ENCODE results near the gene MT1HL1. TPM values are rescaled to one million over a fixed set of nuclear protein-coding genes. Genes with fewer than 3 reads are reported as not detected.
"Not testable (repeated sequence)": the region's sequence is repeated elsewhere in the genome, so short reads cannot be mapped to it uniquely, and the experiment has no call there.

Gene MT1HL1
- polyA plus RNA-seq, 4 donors = 0.71 TPM; not detected in 3

DNA sequence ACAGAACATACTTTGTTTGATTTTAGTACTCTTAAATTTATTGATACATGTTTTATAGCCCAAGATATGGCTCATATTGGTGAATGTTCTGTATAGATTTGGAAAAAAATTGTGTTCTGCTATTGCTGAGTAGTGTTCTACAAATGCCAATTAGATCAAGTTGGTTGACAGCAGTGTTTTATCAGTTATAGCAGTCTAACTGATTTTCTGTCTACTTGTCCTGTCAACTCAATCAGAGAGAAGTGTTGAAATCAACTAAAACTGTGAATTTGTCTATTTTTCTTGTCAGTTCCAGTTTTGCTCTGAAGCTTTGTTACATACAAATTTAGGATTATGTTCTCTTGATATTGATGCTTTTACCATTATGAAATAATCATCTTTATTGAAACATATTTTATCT lies 14.7 kb upstream of the MT1HL1 start:
- DNase-seq (ENCODE audit: low read depth in 4 of 4, low spot score in 3 of 4) = no peak

- no peak for DNase-seq (ENCODE audit: low read depth in 4 of 4, low spot score in 3 of 4)
Observed at GRCh38 chr1:237016626-237017025, 12.4 kb upstream of the MT1HL1 start.

DNA sequence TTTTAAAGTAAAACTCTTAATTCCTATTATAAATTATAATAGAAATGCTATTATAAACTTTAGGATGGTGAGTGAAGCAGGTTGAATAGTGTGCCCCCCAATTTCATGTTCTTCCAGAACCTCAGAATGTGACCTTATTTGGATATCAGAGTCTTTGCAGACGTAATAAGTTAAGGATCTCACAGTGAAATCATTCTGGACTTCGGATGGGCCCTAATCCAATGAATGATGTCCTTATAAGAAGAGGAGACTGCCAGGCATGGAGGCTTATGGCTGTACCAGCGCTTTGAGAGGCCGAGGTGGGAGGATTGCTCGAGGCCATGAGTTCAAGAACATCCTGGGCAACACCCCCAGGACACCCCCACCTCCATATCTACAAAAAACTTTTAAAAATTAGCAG lies 9.4 kb upstream of the MT1HL1 start:
- DNase-seq (ENCODE audit: low read depth in 4 of 4, low spot score in 3 of 4) = no peak

DNA sequence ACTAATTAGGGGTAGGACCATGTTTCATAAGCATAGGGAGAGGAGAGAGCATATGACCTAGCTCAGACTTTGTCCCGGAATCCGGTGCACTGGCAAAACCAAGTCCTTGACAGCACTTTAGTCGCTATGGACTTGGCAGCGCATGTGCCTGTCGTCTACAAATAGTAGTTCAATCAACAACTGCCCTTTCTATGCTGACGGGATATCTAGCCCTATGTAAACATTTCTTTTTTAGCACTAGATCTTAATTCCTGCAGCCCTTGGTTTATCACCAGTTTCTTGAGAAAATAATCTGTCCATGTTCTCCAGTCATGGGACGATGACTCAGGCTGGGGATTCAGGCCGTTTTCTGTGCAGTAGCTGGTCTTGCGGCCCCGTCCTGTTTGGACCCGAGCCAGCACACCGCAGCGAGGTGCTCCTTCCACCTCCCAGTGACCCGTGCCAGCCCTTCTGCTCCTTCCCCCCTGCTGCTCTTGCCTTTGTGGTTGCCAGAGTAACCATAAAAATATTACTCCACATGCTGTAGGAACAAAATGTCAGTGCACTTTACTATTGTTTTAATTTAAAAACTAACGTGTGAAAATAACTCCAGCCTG lies 8.6 kb upstream of the MT1HL1 start:
- DNase-seq (ENCODE audit: low read depth in 4 of 4, low spot score in 3 of 4) = no peak

- DNase-seq (ENCODE audit: low read depth in 4 of 4, low spot score in 3 of 4) = no peak
Observed at GRCh38 chr1:237012361-237012760, 8.1 kb upstream of the MT1HL1 start.

DNA sequence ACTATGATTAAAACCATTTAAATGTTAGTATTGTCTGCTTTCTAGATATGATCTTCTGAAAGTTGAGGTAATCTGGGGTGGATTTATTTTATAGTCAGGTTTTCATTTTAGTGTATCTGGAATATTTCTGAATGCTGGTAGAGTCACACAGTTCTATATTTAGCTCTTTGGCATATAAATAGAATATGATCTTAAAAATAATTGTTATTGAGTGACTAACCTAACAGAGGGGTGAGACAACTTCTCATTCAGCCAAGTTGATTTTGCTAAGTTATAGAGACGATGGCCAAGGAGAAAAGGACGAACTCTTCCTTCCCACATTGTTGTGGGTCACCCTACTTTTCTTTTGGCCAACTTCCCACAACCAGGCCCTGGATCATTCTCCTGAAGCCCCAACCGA lies 7.2 kb upstream of the MT1HL1 start:
- DNase-seq (ENCODE audit: low read depth in 4 of 4, low spot score in 3 of 4) = no peak

DNA sequence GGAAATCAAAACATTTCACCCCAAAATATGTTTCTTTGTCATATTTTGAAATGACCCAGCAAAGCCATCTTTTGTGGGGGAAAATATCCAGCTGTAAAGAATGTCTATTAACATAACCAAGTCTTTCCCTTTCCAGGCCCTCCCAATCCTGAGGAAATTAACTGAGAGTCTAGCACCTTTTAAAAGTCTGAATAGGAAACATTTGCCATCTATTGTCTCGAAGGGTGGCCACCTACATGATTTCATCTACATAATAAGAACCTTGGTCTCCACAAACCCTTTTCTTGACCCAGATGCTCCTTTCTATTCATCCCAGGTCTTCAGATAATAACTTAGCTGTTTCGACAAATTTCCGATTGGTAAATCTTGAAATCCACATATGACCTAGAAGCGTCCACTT lies 5.4 kb upstream of the MT1HL1 start:
- DNase-seq (ENCODE audit: low read depth in 4 of 4, low spot score in 3 of 4) = no peak

GRCh38 chr1:237007147-237007881 lies 3.1 kb upstream of the MT1HL1 start:
- DNase-seq (ENCODE audit: low read depth in 4 of 4, low spot score in 3 of 4) = no peak

GRCh38 chr1:237005674-237006073 lies 1.4 kb upstream of the MT1HL1 start:
- no peak for DNase-seq (ENCODE audit: low read depth in 4 of 4, low spot score in 3 of 4)

DNA sequence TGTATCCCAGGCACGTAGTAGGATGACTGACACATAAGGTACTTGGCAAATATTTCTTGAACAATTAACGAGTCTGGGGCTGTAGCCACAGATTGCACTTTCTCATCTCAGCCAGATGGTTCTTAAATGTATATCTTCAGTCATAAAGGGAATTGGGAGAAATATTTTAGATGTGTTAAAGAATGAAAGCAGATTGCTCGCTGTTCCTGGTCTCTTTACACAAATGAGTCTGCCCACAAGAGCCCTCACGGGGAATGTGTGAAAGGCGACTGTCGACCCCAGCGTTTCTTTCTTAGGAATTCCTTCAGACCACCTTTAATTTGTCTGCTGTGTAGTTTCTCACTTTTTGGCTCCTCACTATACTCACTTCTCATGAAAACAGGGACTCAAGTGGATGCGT lies 725 bp downstream of the MT1HL1 start:
- no peak for DNase-seq (ENCODE audit: low read depth in 4 of 4, low spot score in 3 of 4)

DNA sequence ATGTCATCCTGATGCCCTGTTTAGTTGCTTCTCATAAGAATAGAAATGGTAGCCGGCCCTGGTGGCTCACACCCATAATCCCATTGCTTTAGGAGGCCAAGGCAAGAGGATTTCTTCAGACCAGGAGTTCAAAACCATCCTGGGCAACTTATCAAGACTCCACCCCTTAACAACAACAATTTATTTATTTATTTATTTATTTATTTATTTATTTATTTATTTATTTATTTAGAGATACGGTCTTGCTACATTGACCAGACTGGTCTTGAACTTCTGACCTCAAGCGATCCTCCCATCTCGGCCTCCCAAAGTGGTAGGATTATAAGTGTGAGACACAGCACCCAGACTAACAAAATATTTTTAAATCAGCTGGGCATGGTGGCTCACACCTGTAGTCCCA lies 4.0 kb downstream of the MT1HL1 start:
- no peak for DNase-seq (ENCODE audit: low read depth in 4 of 4, low spot score in 3 of 4)

DNA sequence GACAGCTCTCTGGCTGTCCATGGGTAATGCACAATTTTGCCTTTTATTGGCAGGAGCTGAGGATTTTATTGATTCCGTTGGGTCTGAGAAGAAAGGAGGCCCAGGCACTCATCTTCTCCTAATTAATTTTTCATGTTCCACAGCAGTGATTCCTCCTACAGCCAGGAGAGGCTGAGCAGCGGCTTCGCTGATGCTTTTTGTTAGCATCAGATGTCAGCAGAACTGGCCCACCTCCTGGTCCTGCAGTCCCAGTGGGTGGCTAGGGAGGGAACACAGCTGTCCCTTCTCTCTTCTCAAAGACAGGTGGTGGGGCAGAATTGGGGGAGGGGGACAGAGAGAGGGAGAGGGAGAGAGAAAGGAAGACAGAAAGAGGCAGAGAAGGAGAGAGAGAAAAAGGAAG lies 5.7 kb downstream of the MT1HL1 start:
- no peak for DNase-seq (ENCODE audit: low read depth in 4 of 4, low spot score in 3 of 4)

DNA sequence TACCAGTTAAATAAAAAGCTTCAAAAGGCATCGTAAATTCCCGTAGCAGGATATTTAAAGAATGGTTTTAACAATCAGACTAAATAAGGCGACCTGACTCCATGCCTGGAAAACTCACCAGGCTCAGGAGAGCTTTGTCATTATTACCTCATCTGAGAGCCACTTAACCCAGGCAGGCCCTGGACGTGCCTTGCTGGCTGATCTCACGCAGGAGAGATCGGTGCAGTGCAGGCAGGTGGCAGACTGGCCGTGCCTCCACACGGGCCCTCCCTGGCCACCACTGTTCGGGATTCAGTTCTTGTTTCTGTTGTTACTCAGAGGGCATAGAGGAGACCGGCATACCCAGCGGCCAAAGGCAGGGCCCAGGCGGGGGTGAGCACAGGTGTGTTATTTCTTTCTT lies 6.4 kb downstream of the MT1HL1 start:
- no peak for DNase-seq (ENCODE audit: low read depth in 4 of 4, low spot score in 3 of 4)

DNA sequence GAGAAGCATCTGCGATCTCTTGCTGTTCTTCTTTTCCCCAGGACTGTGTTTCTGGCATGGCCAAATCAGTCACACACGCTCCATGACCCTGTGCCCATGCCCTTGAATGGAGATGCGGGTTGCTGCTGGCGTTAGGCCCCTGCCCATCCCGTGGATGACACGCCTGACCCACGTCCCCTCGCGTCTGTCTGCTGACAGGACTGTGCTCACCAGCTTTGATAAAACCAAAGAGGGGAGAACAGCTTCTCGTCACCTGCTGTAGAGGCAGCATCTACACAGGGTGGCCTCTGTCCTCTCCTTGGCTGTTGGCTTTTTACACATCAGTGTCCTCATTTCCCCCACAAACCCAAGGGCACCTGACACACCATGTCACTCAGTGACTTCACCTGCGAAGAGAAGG lies 6.9 kb downstream of the MT1HL1 start:
- DNase-seq (ENCODE audit: low read depth in 4 of 4, low spot score in 3 of 4) = no peak

GRCh38 chr1:236994450-236994849 lies 9.8 kb downstream of the MT1HL1 start:
- no peak for DNase-seq (ENCODE audit: low read depth in 4 of 4, low spot score in 3 of 4)

GRCh38 chr1:236992449-236992848 lies 11.8 kb downstream of the MT1HL1 start:
- no peak for DNase-seq (ENCODE audit: low read depth in 4 of 4, low spot score in 3 of 4)

DNA sequence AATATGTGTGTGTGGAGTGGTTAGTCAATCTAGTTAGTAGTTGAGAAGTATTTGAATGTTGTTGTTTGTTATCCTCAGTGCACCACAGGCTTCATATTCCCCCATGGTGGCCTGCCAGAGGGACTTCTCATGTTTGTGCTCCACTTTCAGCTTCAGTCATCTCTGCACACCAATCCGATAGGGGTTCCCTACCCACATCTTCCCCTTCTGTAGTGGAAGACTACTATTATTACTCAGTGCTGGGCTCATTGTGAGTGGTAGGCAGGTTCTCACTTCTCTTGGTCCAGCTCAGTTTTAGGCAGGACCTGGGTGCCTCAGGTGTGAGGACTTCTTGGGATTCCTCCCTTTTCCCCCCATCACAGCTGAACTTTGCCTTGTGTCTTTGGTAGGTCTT lies 14.2 kb downstream of the MT1HL1 start:
- no peak for DNase-seq (ENCODE audit: low read depth in 4 of 4, low spot score in 3 of 4)

- DNase-seq (ENCODE audit: low read depth in 4 of 4, low spot score in 3 of 4) = no peak
Observed at GRCh38 chr1:236989290-236990051, 14.8 kb downstream of the MT1HL1 start.

GRCh38 chr1:236983818-236984217 lies 20.4 kb downstream of the MT1HL1 start:
- DNase-seq (ENCODE audit: low read depth in 4 of 4, low spot score in 3 of 4) = no peak

DNA sequence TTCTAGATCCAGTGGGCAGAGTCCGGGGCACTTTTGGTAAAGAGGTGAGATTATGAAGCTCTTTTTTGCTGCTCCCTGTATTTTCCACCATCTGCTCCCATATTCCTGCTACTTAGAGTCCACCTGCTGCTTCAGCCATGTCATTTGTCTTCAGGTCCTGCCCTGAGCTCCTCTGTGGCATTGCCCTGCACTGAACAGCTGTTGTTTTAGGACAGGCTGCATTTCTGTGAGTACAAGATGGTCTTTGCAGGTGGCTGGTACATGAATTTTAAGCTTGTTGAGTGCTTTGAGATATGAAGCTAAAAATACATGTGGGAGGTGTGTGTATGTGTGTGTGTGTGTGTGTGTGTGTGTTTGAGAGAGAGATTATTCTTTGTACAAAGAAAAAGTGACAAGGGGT lies 21.9 kb downstream of the MT1HL1 start:
- no peak for DNase-seq (ENCODE audit: low read depth in 4 of 4, low spot score in 3 of 4)

DNA sequence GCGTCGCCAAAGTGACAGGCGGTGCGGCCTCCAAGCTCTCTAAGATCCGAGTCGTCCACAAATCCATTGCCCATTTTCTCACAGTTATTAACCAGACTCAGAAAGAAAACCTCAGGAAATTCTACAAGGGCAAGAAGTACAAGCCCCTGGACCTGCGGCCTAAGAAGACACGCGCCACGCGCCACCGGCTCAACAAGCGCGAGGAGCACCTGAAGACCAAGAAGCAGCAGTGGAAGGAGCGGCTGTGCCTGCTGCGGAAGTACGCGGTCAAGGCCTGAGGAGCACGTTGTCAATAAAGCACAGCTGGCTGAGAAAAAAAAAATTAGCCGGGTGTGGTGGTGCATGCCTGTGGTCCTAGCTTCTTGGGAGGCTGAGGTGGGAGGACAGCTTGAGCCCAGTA lies 22.8 kb downstream of the MT1HL1 start:
- not testable (repeated sequence) for DNase-seq (ENCODE audit: low read depth in 4 of 4, low spot score in 3 of 4)

DNA sequence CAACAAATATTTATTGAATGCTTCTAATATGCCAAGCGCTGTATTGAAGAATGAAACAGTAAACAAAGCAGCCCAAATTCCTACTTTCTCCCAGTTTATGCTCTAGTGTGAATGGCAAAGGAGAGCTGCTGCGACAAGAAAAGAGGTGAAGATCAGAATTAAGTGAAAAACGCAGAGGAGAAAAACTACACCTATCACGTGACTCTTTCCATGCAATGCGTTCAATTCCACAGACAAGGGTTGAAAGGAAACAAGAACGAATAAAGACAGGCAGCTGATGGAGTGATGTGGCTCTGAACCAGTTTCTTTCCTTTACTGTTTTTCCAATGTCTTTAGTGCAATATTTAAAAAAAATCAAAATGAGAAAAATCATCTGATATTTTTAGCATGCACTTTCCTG lies 23.6 kb downstream of the MT1HL1 start:
- DNase-seq (ENCODE audit: low read depth in 4 of 4, low spot score in 3 of 4) = no peak
